ENCODE results near the gene ADAMTSL4. TPM values are rescaled to one million over a fixed set of nuclear protein-coding genes. Genes with fewer than 3 reads are reported as not detected.

Gene ADAMTSL4
- total and polyA plus RNA-seq, 9 of the 15 experiments (the other 6 are each of a cell fraction or from before 2014, with no cell fraction given) = 12.7 to 212 (median 35.6) TPM

GRCh38 chr1:150549496-150550221 is 451 bp downstream of the ADAMTSL4 start (continued):
- TF ChIP-seq ZBTB40 (IDR thresholded peaks at IDR 0.05) = peak; percentile 37; the same call in 1 of the 2 replicates
- TF ChIP-seq ZBTB40 (CRISPR knock-in tag; IDR thresholded peaks at IDR 0.05) = no peak
- TF ChIP-seq ZNF134 (CRISPR knock-in tag; conservative IDR thresholded peaks at IDR 0.05) = no peak
- TF ChIP-seq FOXA3 (CRISPR knock-in tag; conservative IDR thresholded peaks at IDR 0.05 in 1 of 2, IDR thresholded peaks at IDR 0.05 in 1 of 2) = 0 out of 4 replicates have a peak, but pooled peaks of 1 of the 2 experiments have one; percentile 44
- TF ChIP-seq HNRNPLL (IDR thresholded peaks at IDR 0.05; ENCODE audit: low read depth, low read length, poor library complexity, severe bottlenecking) = peak; percentile 32
- TF ChIP-seq SP1 (CRISPR knock-in tag; IDR thresholded peaks at IDR 0.05) = 0 out of 2 replicates have a peak, but pooled peaks have one; percentile 14
- TF ChIP-seq DACH1 (IDR thresholded peaks at IDR 0.05; ENCODE audit: partially characterized antibody) = no peak
- TF ChIP-seq ZBTB7A (IDR thresholded peaks at IDR 0.05; ENCODE audit: borderline replicate concordance, control insufficient read depth, low read depth, low read length) = peak; percentile 84
- TF ChIP-seq GATAD2B (IDR thresholded peaks at IDR 0.05; ENCODE audit: borderline replicate concordance) = no peak
- TF ChIP-seq, protein P1, sequence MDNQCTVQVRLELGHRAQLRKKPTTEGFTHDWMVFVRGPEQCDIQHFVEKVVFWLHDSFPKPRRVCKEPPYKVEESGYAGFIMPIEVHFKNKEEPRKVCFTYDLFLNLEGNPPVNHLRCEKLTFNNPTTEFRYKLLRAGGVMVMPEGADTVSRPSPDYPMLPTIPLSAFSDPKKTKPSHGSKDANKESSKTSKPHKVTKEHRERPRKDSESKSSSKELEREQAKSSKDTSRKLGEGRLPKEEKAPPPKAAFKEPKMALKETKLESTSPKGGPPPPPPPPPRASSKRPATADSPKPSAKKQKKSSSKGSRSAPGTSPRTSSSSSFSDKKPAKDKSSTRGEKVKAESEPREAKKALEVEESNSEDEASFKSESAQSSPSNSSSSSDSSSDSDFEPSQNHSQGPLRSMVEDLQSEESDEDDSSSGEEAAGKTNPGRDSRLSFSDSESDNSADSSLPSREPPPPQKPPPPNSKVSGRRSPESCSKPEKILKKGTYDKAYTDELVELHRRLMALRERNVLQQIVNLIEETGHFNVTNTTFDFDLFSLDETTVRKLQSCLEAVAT (IDR thresholded peaks at IDR 0.05) = peak in 1 of 2 experiments; percentile 75; a peak in 1 of 4 replicates
- peak; percentile 70; the same call in 1 of the 2 replicates for TF ChIP-seq PHB (CRISPR knock-in tag; IDR thresholded peaks at IDR 0.05)
- peak; percentile 31 for TF ChIP-seq RBFOX2 (IDR thresholded peaks at IDR 0.05; ENCODE audit: low read depth, low read length)
- TF ChIP-seq NR2C2 (CRISPR knock-in tag; IDR thresholded peaks at IDR 0.05) = no peak; the same call in 1 of the 2 replicates
- peak; percentile 67; the same call in 1 of the 2 replicates for TF ChIP-seq NR2C2 (tag; IDR thresholded peaks at IDR 0.05)
- TF ChIP-seq TEAD2 (tag; IDR thresholded peaks at IDR 0.05) = 0 out of 2 replicates have a peak, but pooled peaks have one; percentile 11
- TF ChIP-seq ZBTB1 (CRISPR knock-in tag; IDR thresholded peaks at IDR 0.05; ENCODE audit: borderline replicate concordance, low read depth) = 0 out of 2 replicates have a peak, but pooled peaks have one; percentile 22
- peak; percentile 50 for TF ChIP-seq TEAD4 (IDR thresholded peaks at IDR 0.05; ENCODE audit: low read length)
- 0 out of 2 replicates have a peak, but pooled peaks have one; percentile 36 for TF ChIP-seq TEAD4 (CRISPR knock-in tag; IDR thresholded peaks at IDR 0.05; ENCODE audit: borderline replicate concordance)

Measured in K562 (cell line).